Mucosa of rectum (tissue), 2 donors: ENCODE results near the gene TSEN34.
"Not testable (repeated sequence)": the region's sequence is repeated elsewhere in the genome, so short reads cannot be mapped to it uniquely, and the experiment has no call there.

Source experiments
- H3K27ac ChIP-seq, 2 donors: one replicate each; pipeline ENCODE4 v1.7.0; 2013; ENCODE audit warnings: inconsistent platforms in 2 of 2, low read depth in 2 of 2, low read length in 2 of 2
- H3K27me3 ChIP-seq, 2 donors: one replicate each; pipeline ENCODE4 v1.7.0; 2013; ENCODE audit warnings: low read length in 2 of 2; ENCODE audit not compliant: control insufficient read depth in 2 of 2, insufficient read depth in 2 of 2
- H3K36me3 ChIP-seq, 2 donors: one replicate each; pipeline ENCODE4 v1.7.0; 2013; ENCODE audit warnings: low read length in 2 of 2; ENCODE audit not compliant: control insufficient read depth in 2 of 2, insufficient read depth in 2 of 2
- H3K4me1 ChIP-seq, 2 donors: one replicate each; pipeline ENCODE4 v1.7.0; 2013; ENCODE audit warnings: low read length in 2 of 2, mild to moderate bottlenecking in 1 of 2; ENCODE audit not compliant: control insufficient read depth in 2 of 2, insufficient read depth in 2 of 2
- H3K4me3 ChIP-seq, 2 donors: one replicate each; pipeline ENCODE4 v1.7.0; 2013; ENCODE audit warnings: low read length in 2 of 2
- H3K9ac ChIP-seq, 2 donors: one replicate each; pipeline ENCODE4 v1.7.0; 2013; ENCODE audit warnings: low read length in 2 of 2, low read depth in 1 of 2, mild to moderate bottlenecking in 1 of 2
- H3K9me3 ChIP-seq, 2 donors: one replicate each; pipeline ENCODE4 v1.7.0; 2013; ENCODE audit warnings: low read length in 2 of 2; ENCODE audit not compliant: control insufficient read depth in 2 of 2
- donor health status: healthy.
- donor health status: Normal muscosa, but diverticular disease.

The TSEN34 gene

GRCh38 chr19:54160854-54161253 lies 30.3 kb upstream of the TSEN34 start:
- no peaks in the 10 kb centered on the region for H3K9me3 ChIP-seq
- H3K4me3 ChIP-seq, result peak overlapping the region; percentile 69 to 82
- peaks cover 18 to 19% of the 10 kb centered on the region in 2 donors for H3K36me3 ChIP-seq
- H3K27me3 ChIP-seq, result no peaks in the 10 kb centered on the region
- H3K9ac ChIP-seq, result peak overlapping the region in 1 of 2 donors; percentile 56
- H3K4me1 ChIP-seq, result peaks cover 47 to 49% of the 10 kb centered on the region in 2 donors
- H3K27ac ChIP-seq, result peak overlapping the region; percentile 77 to 88

DNA sequence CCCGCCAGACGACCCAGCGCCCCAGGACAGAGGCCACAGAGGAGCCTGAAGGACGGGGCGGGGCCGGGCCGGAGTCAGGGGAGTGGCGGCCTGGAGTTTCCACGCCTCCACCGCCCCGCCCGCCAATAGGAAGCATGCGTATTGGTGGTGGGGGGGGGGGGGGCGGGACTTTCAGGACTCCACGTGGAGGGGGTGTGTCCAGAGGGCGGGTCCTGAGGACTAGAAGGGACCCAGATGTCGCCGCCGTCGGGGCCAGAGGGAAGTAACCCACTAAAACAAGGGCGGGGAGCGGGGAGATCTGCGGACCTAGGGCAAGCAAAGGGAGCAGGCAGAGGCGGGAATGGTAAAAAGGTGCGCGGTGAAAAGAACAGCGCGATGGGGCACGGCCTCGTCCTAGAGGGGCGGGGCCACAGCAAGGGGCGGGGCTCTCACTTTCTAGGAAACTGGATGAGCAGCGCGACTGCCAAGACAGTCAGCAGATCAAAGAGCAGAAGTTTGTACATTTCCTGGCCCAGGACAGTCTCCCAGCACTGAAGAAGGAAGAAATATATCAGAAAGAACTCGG lies 28.8 kb upstream of the TSEN34 start:
- Histone ChIP-seq H3K27ac (peak overlapping the region; percentile 80 to 89), H3K36me3 (peaks cover 4 to 5% of the 10 kb centered on the region in 2 donors), H3K27me3 (no peaks in the 10 kb centered on the region), H3K9ac (peak overlapping the region; percentile 52 to 59), H3K4me1 (peaks cover 47 to 49% of the 10 kb centered on the region in 2 donors), H3K4me3 (peak overlapping the region; percentile 54 to 70), H3K9me3 (no peaks in the 10 kb centered on the region)

- H3K27ac ChIP-seq, result peak overlapping the region; percentile 80 to 89
- H3K4me3 ChIP-seq, result peak overlapping the region; percentile 54 to 70
- H3K9me3 ChIP-seq, result no peaks in the 10 kb centered on the region
- H3K36me3 ChIP-seq, result peaks cover 2 to 3% of the 10 kb centered on the region in 2 donors
- peak overlapping the region; percentile 52 to 59 for H3K9ac ChIP-seq
- H3K4me1 ChIP-seq, result peaks cover 47 to 49% of the 10 kb centered on the region in 2 donors
- no peaks in the 10 kb centered on the region for H3K27me3 ChIP-seq
Measured at GRCh38 chr19:54162884-54163283, 28.2 kb upstream of the TSEN34 start.

DNA sequence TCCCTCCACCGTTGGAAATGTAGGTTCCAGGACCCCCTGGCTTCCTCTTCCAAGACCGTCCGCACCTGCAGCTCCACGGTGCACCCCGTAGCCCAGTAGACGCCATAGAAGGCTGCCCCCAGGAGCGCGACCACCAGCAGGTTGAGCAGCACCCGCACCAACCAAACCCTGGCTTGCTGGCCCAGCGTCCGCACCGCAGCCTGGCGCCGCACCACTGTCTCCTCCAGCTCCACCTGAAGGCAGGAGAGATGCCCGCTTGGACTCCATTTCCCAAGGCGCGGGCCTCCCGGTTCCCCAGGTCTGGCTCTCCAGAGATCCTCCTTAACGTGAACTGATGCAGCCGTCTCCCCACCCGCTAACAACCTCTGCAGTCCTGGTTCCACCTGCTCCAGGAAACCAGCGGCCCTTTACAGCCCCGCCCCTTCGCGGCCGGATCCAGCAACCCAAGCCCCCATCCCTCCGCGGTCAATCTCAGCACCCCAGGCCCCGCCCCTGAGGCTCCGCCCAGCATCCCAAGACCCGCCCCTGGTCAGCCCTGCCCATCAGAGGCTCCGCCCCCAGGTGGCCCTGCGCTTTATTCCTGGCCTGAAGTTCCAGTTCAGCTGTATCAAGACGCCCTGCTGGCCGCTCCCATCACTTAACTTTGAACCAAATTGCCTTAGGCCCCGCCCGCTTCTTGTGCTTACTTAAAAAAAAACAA lies 26.6 kb upstream of the TSEN34 start:
- Histone ChIP-seq H3K4me1 (peaks cover 37 to 40% of the 10 kb centered on the region in 2 donors), H3K4me3 (peak overlapping the region in 1 of 2 donors; percentile 54)

GRCh38 chr19:54165222-54165621 lies 25.9 kb upstream of the TSEN34 start:
- Histone ChIP-seq H3K27me3 (no peaks in the 10 kb centered on the region), H3K27ac (peak overlapping the region in 1 of 2 donors; percentile 43), H3K4me3 (no peak overlapping the region), H3K9me3 (no peaks in the 10 kb centered on the region), H3K36me3 (no peaks in the 10 kb centered on the region), H3K9ac (no peak overlapping the region), H3K4me1 (peaks cover 33 to 37% of the 10 kb centered on the region in 2 donors)

More for the DNA sequence above, 26.6 kb upstream of the TSEN34 start:
- Histone ChIP-seq H3K27me3 (no peaks in the 10 kb centered on the region), H3K36me3 (no peaks in the 10 kb centered on the region), H3K9ac (peak overlapping the region in 1 of 2 donors; percentile 12), H3K27ac (peak overlapping the region in 1 of 2 donors; percentile 63), H3K9me3 (no peaks in the 10 kb centered on the region)

DNA sequence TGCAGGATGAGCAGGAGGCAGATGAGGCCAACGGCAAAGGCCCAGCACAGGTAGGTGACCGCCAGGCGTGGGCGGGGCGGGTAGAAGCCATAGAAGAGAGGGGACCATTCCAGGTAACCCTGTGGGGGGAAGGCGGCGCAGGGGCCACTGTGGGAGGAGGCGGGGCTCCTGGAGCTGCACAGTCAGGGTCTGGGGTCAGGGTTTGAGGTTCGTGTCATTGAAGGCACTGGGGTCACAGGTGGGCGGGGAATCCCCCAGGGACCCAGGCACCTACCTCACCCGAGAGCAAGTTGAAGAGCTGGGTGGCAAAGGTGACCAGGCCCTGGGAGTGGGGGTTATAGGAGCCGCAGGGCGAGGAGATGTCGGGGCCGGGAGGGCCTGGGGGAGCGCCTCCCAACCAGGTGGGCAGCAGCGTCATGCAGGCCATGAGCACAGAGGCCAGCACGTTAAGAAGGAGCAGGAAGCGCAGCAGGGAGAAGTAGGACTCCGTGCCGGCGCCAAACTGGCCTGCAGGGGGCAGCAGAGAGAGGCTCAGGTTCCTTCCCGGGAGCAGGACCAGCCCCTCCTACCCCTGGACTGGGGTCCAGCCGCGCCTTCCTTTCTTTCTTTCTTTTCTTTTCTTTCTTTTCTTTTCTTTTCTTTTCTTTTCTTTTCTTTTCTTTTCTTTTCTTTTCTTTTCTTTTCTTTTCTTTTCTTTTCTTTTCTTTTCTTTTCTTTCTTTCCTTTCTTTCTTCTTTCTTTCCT lies 22.8 kb upstream of the TSEN34 start:
- Histone ChIP-seq H3K27me3 (no peaks in the 10 kb centered on the region), H3K9ac (no peak overlapping the region), H3K36me3 (no peaks in the 10 kb centered on the region), H3K4me1 (peaks cover 13 to 19% of the 10 kb centered on the region in 2 donors), H3K4me3 (no peak overlapping the region), H3K27ac (no peak overlapping the region), H3K9me3 (no peaks in the 10 kb centered on the region)

DNA sequence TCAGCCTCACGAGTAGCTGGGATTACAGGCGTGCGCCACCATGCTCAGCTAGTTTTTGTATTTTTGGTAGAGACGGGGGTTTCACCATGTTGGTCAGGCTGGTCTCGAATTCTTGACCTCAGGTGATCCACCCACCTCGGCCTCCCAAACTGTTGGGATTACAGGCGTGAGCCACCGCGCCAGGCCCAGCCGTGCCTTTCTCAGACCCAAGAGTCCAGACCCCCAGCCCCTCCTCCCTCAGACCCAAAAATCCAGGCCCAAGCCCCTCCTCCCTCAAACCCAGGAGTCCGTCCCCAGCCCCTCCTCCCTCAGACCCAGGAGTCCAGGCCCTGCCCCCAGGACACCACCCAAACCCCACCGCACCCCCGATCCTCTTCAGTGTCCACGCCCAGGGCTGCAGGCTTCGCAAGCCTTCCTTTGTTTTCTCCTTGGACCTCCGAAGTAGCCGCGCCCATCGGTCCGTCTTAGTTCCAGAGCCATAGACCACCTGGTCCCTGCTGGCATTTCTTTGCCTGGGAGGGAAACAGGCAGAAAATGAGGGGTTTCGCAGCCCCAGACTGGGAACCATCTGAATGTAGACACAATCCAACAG lies 21.9 kb upstream of the TSEN34 start:
- no peaks in the 10 kb centered on the region for H3K36me3 ChIP-seq
- no peaks in the 10 kb centered on the region for H3K27me3 ChIP-seq
- no peak overlapping the region for H3K9ac ChIP-seq
- no peaks in the 10 kb centered on the region for H3K9me3 ChIP-seq
- H3K27ac ChIP-seq, result no peak overlapping the region
- H3K4me1 ChIP-seq, result peaks cover 9 to 19% of the 10 kb centered on the region in 2 donors
- no peak overlapping the region for H3K4me3 ChIP-seq

GRCh38 chr19:54171736-54172431 lies 19.2 kb upstream of the TSEN34 start:
- H3K4me3 ChIP-seq, result peak overlapping the region in 1 of 2 donors; percentile 31
- H3K9me3 ChIP-seq, H3K4me1 ChIP-seq, H3K27me3 ChIP-seq, H3K36me3 ChIP-seq, H3K9ac ChIP-seq: not testable (repeated sequence)
- H3K27ac ChIP-seq, result peak overlapping the region in 1 of 2 donors; percentile 89

- Histone ChIP-seq H3K4me3 (peak within 1 kb of the TSS; percentile 74 to 83), H3K27me3 (no peaks in the 10 kb centered on the region), H3K9ac (peak within 1 kb of the TSS; percentile 87 to 96), H3K4me1 (peaks cover 3 to 9% of the 10 kb centered on the region in 2 donors), H3K27ac (peak within 1 kb of the TSS; percentile 89 to 91), H3K9me3 (no peaks in the 10 kb centered on the region), H3K36me3 (no peaks in the 10 kb centered on the region)
Measured at GRCh38 chr19:54172471-54173358, 18.4 kb upstream of the TSEN34 start, which contains the start of gene TMC4. Gene TMC4, minus strand, starts transcription at chr19:54173160. Its CDS starts 43 bp downstream, at chr19:54173117.
